ENCODE measurements around the gene GLYAT.

Gene GLYAT

GRCh38 chr11:58731819-58732218 lies at the start of gene GLYAT:
GLYAT (minus strand) TSS chr11:58731943; CDS start chr11:58724496, 7,447 bp downstream.
- DNase-seq, result no peak

DNA sequence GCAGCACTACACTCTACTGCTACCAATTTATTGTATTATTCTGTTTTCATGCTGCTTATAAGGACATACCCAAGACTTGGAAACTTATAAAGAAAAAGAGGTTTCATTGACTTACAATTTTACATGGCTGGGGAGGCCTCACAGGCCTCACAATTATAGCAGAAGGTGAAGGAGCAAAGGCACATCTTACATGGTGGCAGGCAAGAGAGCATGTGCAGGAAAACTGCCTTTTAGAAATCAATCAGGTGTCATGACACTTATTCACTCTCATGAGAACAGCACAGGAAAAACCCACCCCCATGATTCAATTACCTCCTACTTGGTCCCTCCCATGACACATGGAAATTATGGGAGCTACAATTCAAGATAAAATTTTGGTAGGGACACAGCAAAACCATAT lies 49.6 kb upstream of the GLYAT start:
- no peak for DNase-seq

DNA sequence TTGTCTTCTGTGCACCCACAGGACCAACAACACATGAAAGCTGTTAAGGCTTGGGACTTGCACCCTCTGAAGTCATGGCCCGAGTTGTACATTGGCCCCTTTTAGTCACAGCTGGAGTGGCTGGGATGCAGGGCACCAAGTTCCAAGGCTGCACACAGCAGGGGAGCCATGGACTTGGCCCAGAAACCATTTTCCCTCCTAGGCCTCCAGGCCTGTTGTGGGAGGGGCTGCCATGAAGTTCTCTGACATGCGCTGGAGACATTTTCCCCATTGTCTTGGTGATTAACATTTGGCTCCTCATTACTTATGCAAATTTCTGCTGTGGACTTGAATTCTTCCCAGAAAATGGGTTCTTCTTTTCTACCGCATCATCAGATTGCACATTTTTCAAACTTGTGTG lies 48.8 kb upstream of the GLYAT start:
- no peak for DNase-seq

DNA sequence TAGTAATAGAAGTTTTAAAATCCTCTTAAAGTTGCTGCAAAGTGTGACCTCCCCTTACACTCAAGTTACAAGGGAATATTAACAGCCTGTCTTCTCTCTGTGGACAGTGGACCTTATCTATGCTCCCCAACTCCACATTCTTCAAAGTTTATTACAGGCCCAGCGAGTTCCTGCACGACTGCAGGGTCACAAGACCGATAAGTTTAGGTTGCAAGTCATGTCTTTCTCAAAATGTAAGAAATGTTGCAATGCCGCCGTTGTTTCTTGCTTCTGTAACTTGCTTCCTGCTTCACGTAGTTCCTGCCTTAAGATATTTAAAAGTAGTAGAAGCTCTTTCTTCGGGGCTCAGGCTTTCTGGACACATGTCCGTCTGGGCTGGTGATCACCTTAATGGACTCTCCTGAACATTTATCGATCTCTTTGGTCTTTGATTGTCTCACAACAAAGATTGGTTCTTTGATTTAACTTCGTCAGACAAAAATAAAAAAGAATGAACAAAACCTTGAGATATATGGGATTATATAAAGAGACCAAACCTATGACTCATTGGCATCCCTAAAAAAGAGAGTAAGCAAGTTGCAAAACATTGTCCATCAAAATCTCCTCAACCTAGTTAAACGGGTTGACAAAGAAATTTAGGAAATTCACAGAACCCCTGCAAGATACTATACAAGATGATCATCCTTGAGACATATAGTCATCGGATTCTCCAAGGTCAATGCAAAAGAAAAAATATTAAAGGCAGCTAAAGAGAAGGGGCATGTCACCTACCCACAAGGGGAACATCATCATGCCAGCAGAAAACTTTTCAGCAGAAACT lies 45.4 kb upstream of the GLYAT start:
- no peak for DNase-seq

DNA sequence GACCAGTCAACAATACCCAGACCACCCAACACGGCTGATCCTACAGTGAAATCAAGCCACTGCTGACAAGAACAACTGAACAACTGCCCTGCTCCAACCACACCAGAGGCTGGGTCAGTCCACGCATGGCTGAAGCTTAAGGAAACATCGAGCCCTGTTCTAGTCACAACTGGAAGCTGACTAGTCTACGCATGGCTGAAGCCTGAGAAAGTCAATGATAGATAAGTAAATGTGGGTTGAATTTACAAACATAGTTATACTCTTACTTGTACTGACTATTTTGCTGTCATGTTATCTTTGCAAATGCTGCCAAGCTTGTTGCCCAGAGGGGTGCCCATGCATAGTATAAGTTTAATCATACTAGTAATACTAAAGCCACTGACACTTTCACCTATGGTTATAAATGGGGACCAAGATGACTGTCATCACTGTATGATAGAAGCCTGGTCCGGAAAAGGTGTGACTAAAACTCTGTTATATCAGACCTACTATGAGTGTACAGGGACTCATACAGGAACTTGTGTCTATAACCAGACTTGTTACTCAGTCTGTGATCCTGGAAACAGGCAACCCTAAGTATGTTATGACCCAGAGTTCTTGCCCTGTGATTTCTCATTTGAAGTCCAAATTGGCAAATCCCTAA lies 43.4 kb upstream of the GLYAT start:
- DNase-seq, result no peak

DNA sequence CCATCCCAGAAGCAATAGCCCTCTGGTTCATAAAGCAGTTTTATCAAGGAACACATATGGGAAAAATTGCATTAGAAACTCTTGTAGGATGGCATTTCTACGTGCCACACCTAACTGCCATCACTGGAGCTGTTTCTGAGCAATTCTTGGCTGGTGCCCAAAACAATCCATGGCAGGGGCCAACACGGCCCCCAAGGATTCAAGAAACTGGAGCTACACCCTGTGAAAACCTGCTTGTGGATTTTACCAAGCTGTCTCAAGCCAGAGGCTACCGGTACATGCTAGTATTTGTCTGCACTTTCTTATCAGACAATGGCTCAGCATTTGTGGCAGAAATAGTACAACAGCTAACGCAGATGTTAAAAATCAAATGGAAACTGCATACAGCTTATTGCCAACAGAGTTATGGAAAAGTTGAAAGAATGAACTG lies 42.4 kb upstream of the GLYAT start:
- no peak for DNase-seq

DNA sequence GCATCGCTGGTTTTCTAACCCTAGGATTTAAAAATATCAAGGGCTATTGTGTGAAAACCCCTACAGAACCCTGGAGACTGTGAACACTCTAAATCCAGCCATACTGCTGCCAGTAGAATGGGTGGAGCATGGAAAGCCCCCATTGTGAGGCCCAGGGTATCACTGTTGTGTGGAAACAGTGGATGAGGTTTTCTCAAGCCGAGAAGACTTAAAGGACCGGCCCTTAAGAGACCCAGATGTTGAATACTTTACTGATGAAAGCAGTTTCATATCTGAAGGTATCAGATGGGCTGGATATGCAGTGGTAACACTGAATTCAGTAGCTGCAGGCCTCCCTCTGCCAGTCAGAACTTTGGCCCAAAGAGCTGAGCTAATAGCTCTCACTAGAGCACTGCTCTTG lies 41.6 kb upstream of the GLYAT start:
- no peak for DNase-seq

- no peak for DNase-seq
These were observed 40.9 kb upstream of the GLYAT start for GRCh38 chr11:58772329-58773285.

DNA sequence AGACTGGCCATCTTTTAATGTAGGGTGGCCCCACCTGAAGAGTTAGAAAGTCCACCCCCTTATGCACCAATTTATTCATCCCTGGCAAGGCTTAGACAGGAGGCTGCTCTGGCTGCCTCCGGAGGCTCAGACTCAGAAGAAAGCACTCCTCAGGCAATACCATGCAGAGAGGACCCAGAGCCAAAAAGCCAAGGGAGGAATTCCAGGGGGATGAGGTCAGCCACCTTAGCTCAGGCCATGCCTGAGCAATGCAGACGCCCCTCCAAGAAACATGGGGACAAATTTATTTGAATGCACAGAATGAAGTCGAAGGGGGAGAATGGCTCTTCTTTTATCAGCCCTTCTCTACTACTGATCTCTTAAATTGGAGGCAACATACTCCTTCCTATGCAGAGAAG lies 39.7 kb upstream of the GLYAT start:
- DNase-seq, result no peak

DNA sequence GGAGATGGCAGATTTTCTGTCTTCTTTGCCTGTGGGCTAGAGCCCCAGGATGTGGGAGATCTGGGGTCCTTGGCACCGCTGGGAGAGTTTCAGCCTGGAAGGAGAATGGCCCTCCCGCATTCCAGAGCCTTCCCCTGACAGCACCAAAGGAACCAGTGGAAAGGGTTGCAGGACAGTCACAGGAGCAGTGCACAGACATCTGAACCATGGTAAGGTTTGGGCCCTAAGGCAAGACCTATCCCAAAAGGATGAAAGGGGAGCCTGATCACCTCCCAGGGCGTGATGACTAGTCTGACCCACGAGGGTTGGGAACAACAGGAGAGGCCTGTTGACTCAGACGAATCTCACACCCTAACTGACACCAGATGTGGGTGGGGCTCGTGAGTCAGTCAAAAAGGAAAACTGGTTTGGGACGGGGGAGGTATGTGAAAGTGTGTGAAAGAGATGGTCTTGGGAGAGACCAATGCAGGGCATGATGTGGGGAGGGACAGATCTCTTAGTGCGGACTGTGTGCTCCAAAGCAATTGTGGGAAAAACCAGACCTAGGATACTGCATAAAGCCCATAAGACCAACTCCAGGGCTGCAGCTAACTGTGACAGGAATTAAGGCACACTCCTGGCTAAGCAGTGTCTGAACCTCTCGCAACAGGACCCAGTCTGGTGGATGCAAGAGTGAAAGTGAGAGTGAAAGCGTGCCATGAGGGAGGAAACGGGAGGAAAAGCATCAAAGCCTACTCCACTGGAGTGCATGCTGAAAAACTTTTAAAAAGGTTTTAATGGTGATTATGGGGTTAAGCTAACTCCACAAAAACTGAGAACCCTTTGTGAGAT lies 39.1 kb upstream of the GLYAT start:
- DNase-seq, result peak; percentile 7

- DNase-seq, result no peak
These were observed 38.4 kb upstream of the GLYAT start for GRCh38 chr11:58770166-58770565.

DNA sequence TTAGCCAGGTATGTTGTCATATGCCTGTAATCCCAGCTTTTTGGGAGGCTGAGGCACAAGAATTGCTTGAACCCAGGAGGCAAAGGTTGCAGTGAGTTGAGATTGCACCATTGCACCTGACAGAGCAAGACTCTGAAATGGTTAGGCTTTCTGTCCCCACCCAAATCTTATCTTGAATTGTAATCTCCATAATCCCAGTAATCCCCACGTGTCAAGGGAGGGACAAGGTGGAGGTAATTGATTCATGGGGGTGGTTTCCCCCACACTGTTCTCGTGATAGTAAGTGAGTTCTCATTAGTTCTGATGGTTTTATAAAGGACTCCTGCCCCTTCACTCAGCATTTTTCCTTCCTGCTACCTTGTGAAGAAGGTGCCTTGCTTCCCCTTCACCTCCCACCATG lies 37.6 kb upstream of the GLYAT start:
- no peak for DNase-seq

DNA sequence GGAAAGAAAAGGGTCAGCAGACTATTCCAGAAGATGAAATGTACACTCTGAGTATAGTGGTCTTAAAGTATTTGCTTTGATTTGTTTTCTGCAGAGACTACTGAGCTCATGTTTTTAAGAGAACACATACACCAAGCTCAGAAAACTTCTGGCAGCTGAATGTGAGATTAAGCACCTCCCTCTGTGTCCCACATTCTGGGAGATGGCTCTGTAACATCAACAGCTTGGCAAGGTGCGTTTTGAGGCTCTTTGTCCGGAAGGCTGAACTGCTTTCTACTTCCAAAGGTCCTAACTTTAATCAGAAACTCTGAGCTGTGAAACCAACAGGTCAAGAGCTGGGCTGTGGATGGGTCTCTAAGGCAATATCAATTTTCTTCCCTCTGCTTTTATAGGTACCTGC lies 36.4 kb upstream of the GLYAT start:
- DNase-seq, result no peak

DNA sequence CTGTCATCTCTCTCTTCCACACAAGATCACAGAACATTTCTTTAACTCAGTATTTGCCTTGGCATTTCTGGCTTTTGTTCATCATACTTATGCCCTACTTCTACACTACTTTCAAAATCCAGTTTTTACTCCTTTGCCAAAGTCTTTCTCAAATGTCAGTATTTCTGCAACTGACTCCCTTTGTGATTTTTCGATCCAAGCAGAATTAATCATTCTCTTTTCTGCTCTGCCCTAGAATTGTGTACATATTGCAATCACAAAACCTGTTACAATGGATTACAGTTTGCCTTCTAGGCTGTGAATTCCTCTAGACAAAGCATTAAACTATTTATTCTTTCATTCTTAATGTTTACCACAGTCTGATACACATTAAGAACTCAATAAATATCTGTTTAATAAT lies 33.3 kb upstream of the GLYAT start:
- DNase-seq, result no peak

DNA sequence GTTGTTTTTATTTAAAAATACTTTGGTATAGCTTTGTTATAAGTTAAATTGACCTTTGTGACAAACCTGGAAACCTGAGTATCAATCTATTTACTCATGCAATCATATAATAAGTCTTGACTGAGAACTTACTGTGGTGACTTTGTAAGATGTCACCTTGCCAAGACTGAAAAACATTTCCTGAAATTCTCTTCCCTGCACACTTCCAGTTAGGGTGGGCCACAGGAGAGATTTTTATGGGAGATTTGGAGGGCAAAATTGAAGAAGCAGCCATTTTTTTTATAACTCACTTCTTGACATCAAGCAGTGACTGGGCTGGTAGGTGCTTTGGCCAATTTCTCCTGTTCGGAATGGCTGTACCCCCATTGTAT lies 31.4 kb upstream of the GLYAT start:
- DNase-seq, result no peak

GRCh38 chr11:58762284-58763119 lies 30.8 kb upstream of the GLYAT start:
- DNase-seq, result no peak

- no peak for DNase-seq
These were observed 25.7 kb upstream of the GLYAT start for GRCh38 chr11:58757439-58757838.

DNA sequence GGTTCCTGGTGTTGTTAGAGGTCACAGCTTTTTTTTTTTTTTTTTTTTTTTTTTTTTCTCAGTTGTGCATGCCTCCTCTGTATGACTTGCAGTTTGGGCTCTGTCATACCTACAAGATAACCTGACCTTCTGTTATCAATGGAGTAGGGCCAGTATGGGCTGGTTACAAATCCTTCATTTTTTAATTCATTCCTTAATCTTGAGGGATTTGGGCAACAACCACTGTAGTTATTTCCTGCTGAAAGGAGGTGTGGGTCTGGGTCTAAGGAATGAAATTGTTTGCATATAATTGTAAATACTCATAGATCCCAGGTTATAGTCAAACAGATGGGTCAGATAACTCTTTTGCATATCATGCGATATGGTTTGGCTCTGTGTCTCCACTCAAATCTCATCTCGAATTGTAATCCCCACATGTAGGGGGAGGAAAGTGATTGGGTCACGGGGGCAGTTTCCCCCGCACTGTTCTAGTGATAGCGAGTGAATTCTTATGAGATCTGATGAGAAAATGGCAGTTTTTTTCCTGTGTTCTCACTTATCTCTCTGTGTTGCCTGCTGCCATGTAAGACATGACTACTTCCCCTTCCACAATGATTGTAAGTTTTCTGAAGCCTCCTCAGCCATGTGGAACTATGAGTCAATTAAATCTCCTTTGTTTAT lies 14.1 kb upstream of the GLYAT start:
- no peak for DNase-seq

DNA sequence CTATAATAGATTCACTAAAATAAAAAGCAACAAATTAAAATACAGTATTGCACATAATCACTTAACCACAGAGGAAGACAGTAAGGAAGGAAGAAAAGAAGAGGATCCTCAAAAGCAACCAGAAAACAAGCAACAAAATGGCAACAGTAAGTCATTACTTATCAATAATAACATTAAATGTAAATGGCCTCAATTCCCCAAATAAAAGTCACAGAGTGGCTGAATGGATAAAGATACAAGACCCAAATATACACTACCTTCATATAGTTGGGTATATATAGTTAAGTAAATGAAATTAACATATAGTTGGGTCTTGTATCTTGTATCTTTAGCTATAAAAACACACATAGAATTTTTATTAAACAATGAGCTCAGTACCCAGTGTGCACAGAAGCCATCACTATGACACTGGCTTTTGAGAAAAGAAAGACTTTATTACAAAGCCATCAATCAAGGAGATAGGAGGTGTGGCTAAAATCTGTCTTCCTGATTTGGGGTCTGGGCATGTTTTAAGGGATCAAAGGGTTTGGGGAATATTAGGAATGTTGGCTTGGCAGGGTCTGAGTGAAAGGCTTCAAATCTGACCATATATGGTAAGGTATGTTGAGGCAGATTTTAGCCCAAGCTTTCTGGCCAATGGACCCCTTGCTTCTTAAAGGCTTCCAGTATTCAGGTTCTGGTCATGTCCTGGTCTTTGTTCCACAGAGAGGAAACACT lies 13.4 kb upstream of the GLYAT start:
- no peak for DNase-seq
